NK-92 (cell line): ENCODE data around the gene ARHGAP35.

Experiments used
- DNase-seq: peaks from one replicate; lab custom pipeline; 2025; ENCODE audit not compliant: unreplicated experiment; lab: John Stamatoyannopoulos, UW

The ARHGAP35 gene

GRCh38 chr19:46901701-46902401 is 41.1 kb downstream of the ARHGAP35 start:
- no peak for DNase-seq

- no peak for DNase-seq
Observed at GRCh38 chr19:46902402-46902766, 41.6 kb downstream of the ARHGAP35 start.

- no peak for DNase-seq
Observed at GRCh38 chr19:46903458-46903857, 42.7 kb downstream of the ARHGAP35 start.

GRCh38 chr19:46904114-46905060 is 43.6 kb downstream of the ARHGAP35 start:
- no peak for DNase-seq

- no peak for DNase-seq
Observed at GRCh38 chr19:46906221-46906620, 45.4 kb downstream of the ARHGAP35 start.

- no peak for DNase-seq
Observed at GRCh38 chr19:46907880-46908279, 47.1 kb downstream of the ARHGAP35 start.

- DNase-seq = no peak
Observed at GRCh38 chr19:46909356-46909755, 48.6 kb downstream of the ARHGAP35 start.
